Measurements from ENCODE around the gene EXD3. TPM values are rescaled to one million over a fixed set of nuclear protein-coding genes. Genes with fewer than 3 reads are reported as not detected.
A peak's percentile ranks its signal among the peaks of the same experiment; 100 is the strongest.

The EXD3 gene
- total RNA-seq, 1 donor from 2014 or later, result 12.6 TPM

GRCh38 chr9:137280474-137281344 lies 142.3 kb downstream of the EXD3 start:
- FAIRE-seq (no peak), DNase-seq (ENCODE audit: low spot score in 2 of 2) (no peak)

- no peak for DNase-seq (ENCODE audit: low spot score in 2 of 2)
- no peak for FAIRE-seq
Measured at GRCh38 chr9:137279741-137280473, 143.1 kb downstream of the EXD3 start.

GRCh38 chr9:137278721-137279711 lies 143.9 kb downstream of the EXD3 start:
- no peak for FAIRE-seq
- DNase-seq (ENCODE audit: low spot score in 2 of 2), result no peak

GRCh38 chr9:137278061-137278701 lies 144.8 kb downstream of the EXD3 start:
- FAIRE-seq (no peak), DNase-seq (ENCODE audit: low spot score in 2 of 2) (no peak)

- FAIRE-seq, result no peak
Measured at GRCh38 chr9:137277329-137278041, 145.5 kb downstream of the EXD3 start, which contains the start of gene TOR4A. TSS of gene TOR4A (plus strand) at chr9:137277726. CDS start at chr9:137278690, 964 bp downstream.

GRCh38 chr9:137276473-137277328 lies 146.3 kb downstream of the EXD3 start:
- FAIRE-seq (no peak), DNase-seq (ENCODE audit: low spot score in 2 of 2) (peak in 1 of 2 donors; percentile 66)

More at GRCh38 chr9:137277329-137278041, 145.5 kb downstream of the EXD3 start, which contains the start of gene TOR4A:
- DNase-seq (ENCODE audit: low spot score in 2 of 2), result peak; percentile 75 to 83

GRCh38 chr9:137275588-137276472 lies 147.1 kb downstream of the EXD3 start:
- no peak for FAIRE-seq
- no peak for DNase-seq (ENCODE audit: low spot score in 2 of 2)

GRCh38 chr9:137275203-137275587 lies 147.8 kb downstream of the EXD3 start:
- no peak for DNase-seq (ENCODE audit: low spot score in 2 of 2)

GRCh38 chr9:137273611-137274320 lies 149.2 kb downstream of the EXD3 start:
- DNase-seq (ENCODE audit: low spot score in 2 of 2), result no peak
- FAIRE-seq, result no peak

More at GRCh38 chr9:137275203-137275587, 147.8 kb downstream of the EXD3 start:
- FAIRE-seq, result no peak

- DNase-seq (ENCODE audit: low spot score in 2 of 2), result no peak
- no peak for FAIRE-seq
Measured at GRCh38 chr9:137273095-137273490, 149.9 kb downstream of the EXD3 start.

GRCh38 chr9:137272241-137273094 lies 150.5 kb downstream of the EXD3 start:
- FAIRE-seq, result no peak
- DNase-seq (ENCODE audit: low spot score in 2 of 2), result no peak

GRCh38 chr9:137271696-137272076 lies 151.3 kb downstream of the EXD3 start:
- FAIRE-seq (no peak), DNase-seq (ENCODE audit: low spot score in 2 of 2) (no peak)

GRCh38 chr9:137270929-137271695 lies 151.8 kb downstream of the EXD3 start:
- no peak for DNase-seq (ENCODE audit: low spot score in 2 of 2)

GRCh38 chr9:137269231-137269772 lies 153.7 kb downstream of the EXD3 start:
- FAIRE-seq, result no peak
- no peak for DNase-seq (ENCODE audit: low spot score in 2 of 2)

More at GRCh38 chr9:137270929-137271695, 151.8 kb downstream of the EXD3 start:
- no peak for FAIRE-seq
